K562 (cell line): Measurements from ENCODE around the gene CDX1. TPM values are rescaled to one million over a fixed set of nuclear protein-coding genes. Genes with fewer than 3 reads are reported as not detected.
A peak's percentile ranks its signal among the peaks of the same experiment; 100 is the strongest.

ENCODE experiments used
- ATAC-seq: fragments of 200-7000 bp; cut with Tn5 transposase; 3 replicates; pipeline ENCODE4 v1.9.1; 2020; ENCODE audit warnings: moderate library complexity
- BruUV-seq: library from RNA; stranded (reverse); fragments of 400-500 nt; replicated peaks from 2 replicates; lab custom pipeline; 2021; lab: Mats Ljungman, UMichigan
- CTCF ChIA-PET: fragments of 300-600 bp; formaldehyde crosslinking; extraction: SDS; loops from one replicate; lab custom pipeline; 2021; ENCODE audit warnings: low intra/inter-chr PET ratio; lab: Yijun Ruan, JAX
- POLR2A ChIA-PET: fragments of 300-600, 350-650 bp; sonication (Branson Sonifier 250); formaldehyde crosslinking; extraction: SDS; loops from one replicate; lab custom pipeline; 2021; ENCODE audit warnings: antibody characterized with exemption, inconsistent platforms; lab: Yijun Ruan, JAX
- DNase-seq, 4 experiments: peaks; one replicate each; pipeline versions ENCODE4 v3.0.0 to v3.0.0-alpha.2; 2011 to 2018; ENCODE audit warnings: low spot score in 3 of 4, mixed read lengths in 3 of 4; ENCODE audit errors: extremely low read depth in 1 of 4
- FAIRE-seq: peaks from 2 replicates; lab custom pipeline; 2011; peaks lifted over from hg19 to GRCh38; lab: Jason Lieb, UNC
- H2AFZ ChIP-seq: 2 replicates; pipeline ENCODE4 v1.6.0; 2011; ENCODE audit warnings: low read depth, low read length, control low read depth, inconsistent platforms
- H3K27ac ChIP-seq: fragments of 200-600 bp; 3 replicates; pipeline ENCODE4 v1.8.0; 2011; ENCODE audit warnings: low read depth, mild to moderate bottlenecking, control low read depth, inconsistent platforms, low read length, moderate library complexity, mixed read lengths; ENCODE audit errors: extremely low read depth
- H3K27me3 ChIP-seq, 2 experiments: fragments of 300-600 bp in 1 of 2; 2 replicates in 1 of 2; 3 replicates in 1 of 2; pipeline versions ENCODE4 v1.6.0 to v1.8.0; 2011; ENCODE audit warnings: inconsistent platforms in 2 of 2, low read length in 2 of 2, mild to moderate bottlenecking in 1 of 2, mixed read lengths in 1 of 2, moderate library complexity in 1 of 2; ENCODE audit not compliant: control insufficient read depth in 2 of 2, insufficient read depth in 2 of 2
- H3K36me3 ChIP-seq: fragments of 300-600 bp; 3 replicates; pipeline ENCODE4 v1.8.0; 2011; ENCODE audit warnings: mild to moderate bottlenecking, low read length, inconsistent platforms; ENCODE audit not compliant: control insufficient read depth, insufficient read depth
- H3K4me1 ChIP-seq, 2 experiments: fragments of 200-600 bp in 1 of 2; replicated peaks in 1 of 2; 2 replicates in 1 of 2; 3 replicates in 1 of 2; pipeline versions ENCODE4 v1.5.1 to v1.8.0; 2011; ENCODE audit warnings: inconsistent platforms in 2 of 2, low read length in 2 of 2, mild to moderate bottlenecking in 1 of 2, mixed read lengths in 1 of 2, moderate library complexity in 1 of 2; ENCODE audit not compliant: control insufficient read depth in 2 of 2, insufficient read depth in 2 of 2
- H3K4me2 ChIP-seq: 2 replicates; pipeline ENCODE4 v1.6.1; 2011; ENCODE audit warnings: low read length, control low read depth, inconsistent platforms, mixed read lengths; ENCODE audit not compliant: insufficient read depth
- H3K4me3 ChIP-seq: fragments of 200-600 bp; sonication (generic), shearing (Covaris generic); 2 replicates; pipeline ENCODE4 v1.5.1; 2016; ENCODE audit warnings: control low read depth, inconsistent platforms
- H3K79me2 ChIP-seq: fragments of 200-600 bp; 3 replicates; pipeline ENCODE4 v1.8.0; 2011; ENCODE audit warnings: low read length, inconsistent platforms; ENCODE audit not compliant: control insufficient read depth, insufficient read depth
- H3K9ac ChIP-seq, 2 experiments: 2 replicates each; pipeline versions ENCODE4 v1.6.0 to v1.6.1; 2011; ENCODE audit warnings: low read depth in 2 of 2, low read length in 2 of 2, control low read depth in 1 of 2, inconsistent platforms in 1 of 2, mild to moderate bottlenecking in 1 of 2, mixed read lengths in 1 of 2; ENCODE audit not compliant: insufficient read depth in 1 of 2
- H3K9me1 ChIP-seq: one replicate; pipeline ENCODE4 v1.6.0; 2011; ENCODE audit warnings: inconsistent platforms, mild to moderate bottlenecking, low read length, moderate library complexity; ENCODE audit not compliant: control insufficient read depth, insufficient read depth
- H3K9me3 ChIP-seq: replicated peaks from 2 replicates; pipeline ENCODE4 v1.5.1; 2011; ENCODE audit warnings: low read depth, low read length, inconsistent platforms; ENCODE audit not compliant: control insufficient read depth, insufficient read depth
- H4K20me1 ChIP-seq: replicated peaks from 2 replicates; pipeline ENCODE4 v1.6.1; 2011; ENCODE audit warnings: low read length, inconsistent platforms, mixed read lengths; ENCODE audit not compliant: control insufficient read depth, insufficient read depth
- BCOR ChIP-seq: fragments of 450-650 bp; IDR thresholded peaks from 2 replicates; pipeline ENCODE4 v1.6.1; 2016
- CTBP1 ChIP-seq: fragments of 450-650 bp; IDR thresholded peaks from 2 replicates; pipeline ENCODE4 v1.6.1; 2016; ENCODE audit warnings: borderline replicate concordance
- ETV5 ChIP-seq: sonication (generic); formaldehyde crosslinking; IDR thresholded peaks from 2 replicates; pipeline ENCODE4 v1.4.0; 2020; ENCODE audit warnings: low read depth, mild to moderate bottlenecking, missing genetic modification reagents
- GTF2E2 ChIP-seq: fragments of 200-800 bp; sonication (Bioruptor generic); IDR thresholded peaks from 2 replicates; pipeline ENCODE4 v1.6.1; 2016; ENCODE audit warnings: missing genetic modification characterization, missing compliant biosample characterization
- HOXB6 ChIP-seq: fragments of 250-450 bp; sonication (Bioruptor Pico); IDR thresholded peaks from 2 replicates; pipeline ENCODE4 v1.5.1; 2022; ENCODE audit warnings: mild to moderate bottlenecking, borderline replicate concordance
- KDM1A ChIP-seq, 2 experiments: fragments of 450-650 bp; IDR thresholded peaks; 2 replicates each; pipeline ENCODE4 v1.6.1; 2016; ENCODE audit warnings: mild to moderate bottlenecking in 2 of 2
- NR2C1 ChIP-seq, 2 experiments: fragments of 450-650 bp; IDR thresholded peaks; 2 replicates each; pipeline ENCODE4 v1.6.1; 2017; ENCODE audit warnings: mild to moderate bottlenecking in 2 of 2, antibody characterized with exemption in 1 of 2, inconsistent platforms in 1 of 2, missing compliant biosample characterization in 1 of 2, missing genetic modification characterization in 1 of 2
- NR2C2 ChIP-seq, 2 experiments: fragments of 200-800 bp in 1 of 2; sonication (Bioruptor generic) in 1 of 2; sonication (generic) in 1 of 2; formaldehyde crosslinking in 1 of 2; IDR thresholded peaks; 2 replicates each; pipeline versions ENCODE4 v1.6.1 to v1.8.0; 2016 to 2022; ENCODE audit warnings: mild to moderate bottlenecking in 1 of 2, missing compliant biosample characterization in 1 of 2, missing genetic modification characterization in 1 of 2, missing genetic modification reagents in 1 of 2
- RAD21 ChIP-seq, 2 experiments: fragments of 250-450 bp in 1 of 2; fragments of 450-650 bp in 1 of 2; sonication (Bioruptor Pico) in 1 of 2; formaldehyde crosslinking in 1 of 2; IDR thresholded peaks in 1 of 2; conservative IDR thresholded peaks in 1 of 2; 2 replicates each; pipeline versions ENCODE4 v1.4.0 to v1.8.0; 2020 to 2022; ENCODE audit warnings: mild to moderate bottlenecking in 2 of 2, moderate library complexity in 1 of 2
- RBM25 ChIP-seq: fragments of 200-400 bp; formaldehyde crosslinking; IDR thresholded peaks from 2 replicates; pipeline ENCODE4 v1.6.1; 2018; ENCODE audit warnings: low read length, low read depth, moderate library complexity; ENCODE audit not compliant: severe bottlenecking
- RCOR1 ChIP-seq, 2 experiments: IDR thresholded peaks; 2 replicates each; pipeline ENCODE4 v1.6.1; 2012; ENCODE audit warnings: low read depth in 2 of 2, low read length in 2 of 2, borderline replicate concordance in 1 of 2, improper control_type of control experiment in 1 of 2
- TFAP4 ChIP-seq: sonication (generic); formaldehyde crosslinking; IDR thresholded peaks from 2 replicates; pipeline ENCODE4 v1.8.0; 2022; ENCODE audit warnings: missing genetic modification reagents, mild to moderate bottlenecking, moderate library complexity, borderline replicate concordance
- ZBTB17 ChIP-seq: fragments of 450-650 bp; formaldehyde crosslinking; IDR thresholded peaks from 2 replicates; pipeline ENCODE4 v1.4.0; 2020; ENCODE audit warnings: mild to moderate bottlenecking
- WGBS: fragments of 100-300 bp; shearing (Covaris generic); methylation state at CpG from one replicate; pipeline ENCODE4 v1.1.6; 2016; ENCODE audit warnings: low coverage, mixed read lengths; ENCODE audit not compliant: insufficient coverage; ENCODE audit errors: missing lambda C conversion rate; 5-methylcytosine and 5-hydroxymethylcytosine counted together
- in situ Hi-C: fragments of 300-500 bp; cut with MboI; formaldehyde crosslinking; loops from 4 replicates; pipeline ENCODE4 v1.15.0; 2018; ENCODE audit warnings: inconsistent platforms, mixed read lengths
- intact Hi-C: fragments of 100-400 bp; cut with micrococcal nuclease; formaldehyde crosslinking; loops from 2 replicates; pipeline ENCODE4 v1.14.2; 2022
- polyA plus RNA-seq, 8 experiments: library from polyadenylated mRNA; depleted of rRNA in 4 of 8; stranded (reverse) in 5 of 8; unstranded in 3 of 8; fragments of >200 nt; fragmentation: Nextera tagmentation in 2 of 8; fragmentation: Illumina TruSeq in 1 of 8; extraction: Ambion mirVana in 2 of 8; extraction: Trizol in 1 of 8; gene quantifications; 2 replicates each; pipeline versions ENCODE4 v1.2.1 to v1.2.3, GENCODE V29; 2011 to 2014; ENCODE audit warnings: inconsistent platforms in 1 of 8, missing spikeins in 1 of 8
- total RNA-seq, 7 experiments: library from RNA; depleted of rRNA in 6 of 7; stranded (reverse); fragments of >200 nt in 6 of 7; fragmentation: Illumina TruSeq in 2 of 7; extraction: Trizol in 2 of 7; gene quantifications; 2 replicates each; pipeline versions ENCODE4 v1.2.1 to v1.2.3, GENCODE V29; 2011 to 2021; ENCODE audit warnings: low replicate concordance in 1 of 7

CDX1 gene
- total and polyA plus RNA-seq, 9 of the 15 experiments (the other 6 are each of a cell fraction or from before 2014, with no cell fraction given): 0.06 to 0.16 TPM; not detected in 7

GRCh38 chr5:150121448-150122157 lies 45.0 kb upstream of the CDX1 start:
- no peak overlapping the region for H3K4me3 ChIP-seq
- peak overlapping the region; percentile 9; the same call in 1 of the 2 replicates for H3K4me2 ChIP-seq
- no peaks in the 10 kb centered on the region for H4K20me1 ChIP-seq
- intact Hi-C loops (loop anchor here (10.0 kb wide), 2 partner anchors 47 to 287 kb away; no protein-coding TSS in a partner anchor), in situ Hi-C loops (no loop called here)
- peak; percentile 68 for TF ChIP-seq BCOR
- peak; percentile 64 for TF ChIP-seq RBM25
- TF ChIP-seq HOXB6: no peak
- 0 out of 4 replicates have a peak, but pooled peaks of 1 of the 2 experiments have one; percentile 17 for TF ChIP-seq KDM1A (IDR thresholded peaks at IDR 0.05)
- no peak overlapping the region; the same call in 2 of the 3 replicates for H3K27ac ChIP-seq
- BruUV-seq: no TSS peak
- FAIRE-seq: peak; percentile 74
- H3K4me1 ChIP-seq: peaks cover 12 to 21% of the 10 kb centered on the region in 2 experiments; a peak in 4 of 5 replicates
- POLR2A ChIA-PET: no interaction called here
- H3K36me3 ChIP-seq: no peaks in the 10 kb centered on the region
- WGBS: 57% methylated on average over 13 of the region's 14 CpGs
- peak overlapping the region; percentile 76; the same call in 1 of the 2 replicates for H2AFZ ChIP-seq
- no peak for DNase-seq
- no peaks in the 10 kb centered on the region for H3K9me1 ChIP-seq
- H3K9ac ChIP-seq: no peak overlapping the region
- no peaks in the 10 kb centered on the region for H3K79me2 ChIP-seq
- CTCF ChIA-PET: no interaction called here
- ATAC-seq: no peak
- H3K9me3 ChIP-seq: no peaks in the 10 kb centered on the region
- no peaks in the 10 kb centered on the region for H3K27me3 ChIP-seq

GRCh38 chr5:150122158-150122510 lies 44.4 kb upstream of the CDX1 start:
- ATAC-seq: peak; percentile 92
- POLR2A ChIA-PET: interaction anchor here (0.8 kb wide), 1 partner anchor 12 kb away, joined by 3 read pairs; no protein-coding TSS in a partner anchor
- intact Hi-C loops (loop anchor here (10.0 kb wide), 2 partner anchors 47 to 287 kb away; no protein-coding TSS in a partner anchor), in situ Hi-C loops (no loop called here)
- WGBS: 9% methylated on average over 5 of the region's 5 CpGs
- Histone ChIP-seq H3K27me3 (no peaks in the 10 kb centered on the region), H3K4me3 (no peak overlapping the region), H3K9ac (no peak overlapping the region), H4K20me1 (no peaks in the 10 kb centered on the region), H3K36me3 (no peaks in the 10 kb centered on the region), H3K4me1 (peaks cover 6 to 16% of the 10 kb centered on the region in 2 experiments; a peak in 3 of 5 replicates), H3K9me1 (no peaks in the 10 kb centered on the region), H2AFZ (peak overlapping the region; percentile 76; the same call in 1 of the 2 replicates), H3K79me2 (no peaks in the 10 kb centered on the region), H3K9me3 (no peaks in the 10 kb centered on the region), H3K4me2 (peak overlapping the region; percentile 9; the same call in 1 of the 2 replicates), H3K27ac (no peak overlapping the region; the same call in 2 of the 3 replicates)
- BruUV-seq: no TSS peak
- CTCF ChIA-PET: no interaction called here
- peak; percentile 81 for FAIRE-seq
- peak; percentile 72 to 82 (median 76) for DNase-seq
- TF ChIP-seq TFAP4 (CRISPR knock-in tag) (peak; percentile 54; the same call in 1 of the 2 replicates), GTF2E2 (no peak), ETV5 (CRISPR knock-in tag) (0 out of 2 replicates have a peak, but pooled peaks have one; percentile 48), NR2C2 (CRISPR knock-in tag; IDR thresholded peaks at IDR 0.05) (peak; percentile 90), NR2C2 (tag; IDR thresholded peaks at IDR 0.05) (peak; percentile 95), ZBTB17 (CRISPR knock-in tag) (no peak), NR2C1 (IDR thresholded peaks at IDR 0.05) (peak; percentile 93), NR2C1 (tag; IDR thresholded peaks at IDR 0.05) (peak; percentile 96), RAD21 (CRISPR knock-in tag; conservative IDR thresholded peaks at IDR 0.05 in 1 of 2, IDR thresholded peaks at IDR 0.05 in 1 of 2) (peak; percentile 73 to 82), RCOR1 (IDR thresholded peaks at IDR 0.05; ENCODE audit: borderline replicate concordance in 1 of 2, low read depth in 2 of 2, low read length in 2 of 2) (peak in 1 of 2 experiments; percentile 30; a peak in 1 of 4 replicates), CTBP1 (0 out of 2 replicates have a peak, but pooled peaks have one; percentile 23)
